ENCODE measurements around the gene ITPR1.

DNA sequence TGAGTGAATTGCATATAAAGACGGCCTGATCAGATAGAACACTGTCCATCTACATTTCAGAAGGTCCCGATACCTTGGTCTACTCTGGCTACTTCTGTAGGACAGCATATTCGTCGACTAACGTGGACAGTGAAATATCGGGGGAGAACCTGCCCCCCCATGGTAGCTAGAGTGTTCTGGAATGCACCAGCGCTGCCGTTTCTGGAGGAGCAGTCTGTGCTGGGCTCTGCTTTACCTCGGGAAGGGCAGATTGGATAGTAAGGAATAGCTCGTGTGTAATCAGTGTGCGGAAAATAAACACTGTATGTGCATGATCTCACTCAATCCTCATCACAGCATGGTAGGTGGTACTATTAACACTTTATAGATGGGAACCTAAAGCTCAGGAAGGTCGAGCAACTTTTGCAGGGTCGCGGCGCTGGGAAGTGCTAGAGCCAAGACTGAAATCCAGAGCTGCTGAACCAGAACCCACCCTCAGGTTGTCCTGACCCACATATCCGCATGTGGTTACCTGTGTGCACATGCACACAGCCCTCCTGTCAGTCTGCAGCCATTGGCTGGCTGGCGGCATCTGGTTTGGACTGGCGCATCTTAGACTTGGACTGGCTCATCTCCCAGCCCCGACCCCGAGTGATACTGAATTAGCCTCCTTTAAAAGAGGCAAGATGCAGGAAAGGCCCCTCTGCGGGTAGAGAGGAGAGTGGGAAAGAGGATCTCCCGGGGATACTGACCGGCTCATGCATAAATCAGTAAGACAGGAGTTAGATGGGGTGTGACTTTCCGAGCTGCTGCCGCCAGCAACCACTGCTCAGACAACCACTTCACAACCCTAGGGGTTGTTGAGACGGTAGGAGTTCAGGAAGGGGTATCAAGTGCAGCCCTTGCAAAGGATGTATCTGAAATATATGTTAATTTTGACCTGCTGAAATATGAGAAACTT is 331.1 kb downstream of the ITPR1 start:
- TF ChIP-seq, protein P1, sequence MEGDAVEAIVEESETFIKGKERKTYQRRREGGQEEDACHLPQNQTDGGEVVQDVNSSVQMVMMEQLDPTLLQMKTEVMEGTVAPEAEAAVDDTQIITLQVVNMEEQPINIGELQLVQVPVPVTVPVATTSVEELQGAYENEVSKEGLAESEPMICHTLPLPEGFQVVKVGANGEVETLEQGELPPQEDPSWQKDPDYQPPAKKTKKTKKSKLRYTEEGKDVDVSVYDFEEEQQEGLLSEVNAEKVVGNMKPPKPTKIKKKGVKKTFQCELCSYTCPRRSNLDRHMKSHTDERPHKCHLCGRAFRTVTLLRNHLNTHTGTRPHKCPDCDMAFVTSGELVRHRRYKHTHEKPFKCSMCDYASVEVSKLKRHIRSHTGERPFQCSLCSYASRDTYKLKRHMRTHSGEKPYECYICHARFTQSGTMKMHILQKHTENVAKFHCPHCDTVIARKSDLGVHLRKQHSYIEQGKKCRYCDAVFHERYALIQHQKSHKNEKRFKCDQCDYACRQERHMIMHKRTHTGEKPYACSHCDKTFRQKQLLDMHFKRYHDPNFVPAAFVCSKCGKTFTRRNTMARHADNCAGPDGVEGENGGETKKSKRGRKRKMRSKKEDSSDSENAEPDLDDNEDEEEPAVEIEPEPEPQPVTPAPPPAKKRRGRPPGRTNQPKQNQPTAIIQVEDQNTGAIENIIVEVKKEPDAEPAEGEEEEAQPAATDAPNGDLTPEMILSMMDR (IDR thresholded peaks at IDR 0.05; ENCODE audit: poor library complexity, severe bottlenecking), result no peak
- no peak for TF ChIP-seq EP300 (conservative IDR thresholded peaks at IDR 0.05; ENCODE audit: poor library complexity, severe bottlenecking)

Measured in neural cell (in vitro differentiated cells).